Measurements from ENCODE around the gene CATSPERD.

CATSPERD gene

DNA sequence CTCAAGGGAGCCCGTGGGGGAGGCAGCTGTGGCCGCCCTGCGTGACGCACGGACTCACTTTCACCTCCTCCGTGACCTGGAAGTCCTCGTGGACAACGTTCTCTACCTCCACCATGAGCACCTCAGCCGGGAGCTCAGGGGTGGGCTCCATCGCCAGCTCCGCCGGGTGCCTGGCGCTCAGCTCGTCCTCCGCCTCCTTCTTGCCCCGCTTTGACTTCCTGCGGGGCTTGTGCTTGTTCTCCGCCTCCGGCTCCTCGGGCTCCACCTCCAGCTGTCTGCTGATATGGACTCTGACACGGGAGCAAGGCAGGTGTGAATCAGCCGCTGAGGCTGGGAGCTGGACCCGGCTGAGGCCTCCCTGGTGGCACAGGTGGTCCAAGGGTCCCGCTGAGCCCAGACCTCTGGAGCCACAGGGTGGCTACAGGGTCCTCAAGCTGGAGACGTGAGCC is 8.7 kb upstream of the CATSPERD start:
- TF ChIP-seq, protein P1, sequence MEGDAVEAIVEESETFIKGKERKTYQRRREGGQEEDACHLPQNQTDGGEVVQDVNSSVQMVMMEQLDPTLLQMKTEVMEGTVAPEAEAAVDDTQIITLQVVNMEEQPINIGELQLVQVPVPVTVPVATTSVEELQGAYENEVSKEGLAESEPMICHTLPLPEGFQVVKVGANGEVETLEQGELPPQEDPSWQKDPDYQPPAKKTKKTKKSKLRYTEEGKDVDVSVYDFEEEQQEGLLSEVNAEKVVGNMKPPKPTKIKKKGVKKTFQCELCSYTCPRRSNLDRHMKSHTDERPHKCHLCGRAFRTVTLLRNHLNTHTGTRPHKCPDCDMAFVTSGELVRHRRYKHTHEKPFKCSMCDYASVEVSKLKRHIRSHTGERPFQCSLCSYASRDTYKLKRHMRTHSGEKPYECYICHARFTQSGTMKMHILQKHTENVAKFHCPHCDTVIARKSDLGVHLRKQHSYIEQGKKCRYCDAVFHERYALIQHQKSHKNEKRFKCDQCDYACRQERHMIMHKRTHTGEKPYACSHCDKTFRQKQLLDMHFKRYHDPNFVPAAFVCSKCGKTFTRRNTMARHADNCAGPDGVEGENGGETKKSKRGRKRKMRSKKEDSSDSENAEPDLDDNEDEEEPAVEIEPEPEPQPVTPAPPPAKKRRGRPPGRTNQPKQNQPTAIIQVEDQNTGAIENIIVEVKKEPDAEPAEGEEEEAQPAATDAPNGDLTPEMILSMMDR (IDR thresholded peaks at IDR 0.05; ENCODE audit: low read depth, low read length, missing control alignments) = no peak
- Histone ChIP-seq H3K4me3 (ENCODE audit: low read depth, low read length) (no peak overlapping the region), H3K27ac (no peak overlapping the region), H3K36me3 (replicated peaks) (peaks cover 59% of the 10 kb centered on the region), H3K27me3 (replicated peaks) (no peaks in the 10 kb centered on the region)
- in situ Hi-C loops (cut with HindIII; ENCODE audit: low pct_ligation_motif_present, low sequenced_read_pairs) = no loop called here
- no peak for DNase-seq

DNA sequence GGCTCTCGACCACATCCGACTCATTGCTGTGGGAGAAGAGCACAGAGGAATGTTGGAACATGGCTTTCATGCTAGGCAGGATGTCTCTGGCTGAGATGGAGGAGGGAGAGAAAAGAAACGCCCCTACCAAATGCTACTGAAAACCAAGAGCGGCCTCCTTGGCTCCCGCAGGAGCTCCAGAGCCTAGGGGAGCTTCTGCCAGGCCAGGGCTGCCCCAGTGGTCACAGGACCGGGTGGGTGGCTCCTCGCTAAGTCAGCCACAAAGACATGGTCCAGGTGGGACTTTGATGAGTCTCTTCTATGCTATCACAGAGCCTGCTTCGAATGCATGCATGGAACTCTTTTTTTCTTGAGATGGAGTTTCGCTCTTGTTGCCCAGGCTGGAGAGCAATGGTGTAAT is 7.2 kb upstream of the CATSPERD start:
- TF ChIP-seq, protein P1 (IDR thresholded peaks at IDR 0.05; ENCODE audit: low read depth, low read length, missing control alignments) = no peak
- Histone ChIP-seq H3K27me3 (replicated peaks) (no peaks in the 10 kb centered on the region), H3K36me3 (replicated peaks) (peaks cover 45% of the 10 kb centered on the region), H3K4me3 (ENCODE audit: low read depth, low read length) (no peak overlapping the region), H3K27ac (no peak overlapping the region)
- DNase-seq = no peak
- in situ Hi-C loops (cut with HindIII; ENCODE audit: low pct_ligation_motif_present, low sequenced_read_pairs) = no loop called here

DNA sequence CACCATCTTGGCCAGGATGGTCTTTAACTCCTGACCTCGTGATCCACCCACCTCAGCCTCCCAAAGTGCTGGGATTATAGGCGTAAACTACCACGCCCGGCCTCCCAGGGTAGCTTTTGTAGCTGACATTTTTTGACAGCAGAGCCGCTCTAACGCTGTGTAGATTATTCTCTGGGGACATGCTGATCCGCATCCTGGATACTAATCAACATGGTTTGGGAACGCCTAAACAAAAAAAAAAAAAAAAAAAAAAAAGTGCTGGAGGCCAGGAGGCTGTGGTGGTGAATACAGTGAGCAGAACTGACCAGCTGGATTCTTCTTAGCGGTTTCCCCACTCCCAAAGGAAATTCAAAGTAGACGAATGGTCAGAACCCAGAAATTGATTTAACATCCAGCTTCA is 5.6 kb upstream of the CATSPERD start:
- in situ Hi-C loops (cut with HindIII; ENCODE audit: low pct_ligation_motif_present, low sequenced_read_pairs) = no loop called here
- Histone ChIP-seq H3K4me3 (ENCODE audit: low read depth, low read length) (no peak overlapping the region), H3K27ac (no peak overlapping the region), H3K36me3 (replicated peaks) (peaks cover 42% of the 10 kb centered on the region), H3K27me3 (replicated peaks) (no peaks in the 10 kb centered on the region)
- no peak for DNase-seq
- TF ChIP-seq, protein P1 (IDR thresholded peaks at IDR 0.05; ENCODE audit: low read depth, low read length, missing control alignments) = no peak

DNA sequence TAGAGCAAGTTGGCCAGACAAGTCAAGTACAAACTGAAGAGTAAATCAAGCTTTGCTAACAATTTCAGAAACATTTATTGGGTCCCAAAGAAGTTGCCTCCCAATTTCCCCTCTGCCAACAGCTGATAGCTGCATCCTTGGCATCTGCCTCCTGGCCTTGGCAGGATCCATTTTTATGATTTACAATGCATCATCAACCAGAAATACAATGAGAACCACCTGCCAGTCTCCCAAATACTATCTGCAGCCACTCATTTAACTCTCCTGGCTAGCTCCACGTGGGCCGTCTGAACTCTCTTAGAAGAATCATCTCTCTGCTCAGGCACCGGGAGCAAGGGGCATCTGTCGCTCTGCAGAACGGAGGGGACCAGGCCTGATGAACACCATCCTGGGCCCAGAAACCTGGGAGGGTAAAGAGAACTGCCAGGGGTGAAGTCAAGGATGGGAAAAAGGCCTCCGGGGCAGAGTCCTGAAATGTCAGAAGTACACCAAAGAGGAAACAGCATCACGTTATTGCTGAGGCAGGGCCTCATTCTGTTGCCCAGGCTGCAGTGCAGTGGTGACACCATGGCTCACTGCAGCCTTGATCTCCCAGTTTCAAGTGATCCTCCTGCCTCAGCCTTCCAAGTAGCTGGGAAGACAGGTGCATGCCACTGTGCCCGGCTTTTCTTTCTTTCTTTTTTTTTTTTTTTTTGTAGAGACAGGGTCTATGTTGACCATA is 3.1 kb upstream of the CATSPERD start:
- in situ Hi-C loops (cut with HindIII; ENCODE audit: low pct_ligation_motif_present, low sequenced_read_pairs) = no loop called here
- no peak for DNase-seq
- H3K27ac ChIP-seq = peak overlapping the region; percentile 90
- no peaks in the 10 kb centered on the region for H3K27me3 ChIP-seq (replicated peaks)
- no peak overlapping the region for H3K4me3 ChIP-seq (ENCODE audit: low read depth, low read length)
- H3K36me3 ChIP-seq (replicated peaks) = peaks cover 18% of the 10 kb centered on the region
- TF ChIP-seq, protein P1 (IDR thresholded peaks at IDR 0.05; ENCODE audit: low read depth, low read length, missing control alignments) = no peak

DNA sequence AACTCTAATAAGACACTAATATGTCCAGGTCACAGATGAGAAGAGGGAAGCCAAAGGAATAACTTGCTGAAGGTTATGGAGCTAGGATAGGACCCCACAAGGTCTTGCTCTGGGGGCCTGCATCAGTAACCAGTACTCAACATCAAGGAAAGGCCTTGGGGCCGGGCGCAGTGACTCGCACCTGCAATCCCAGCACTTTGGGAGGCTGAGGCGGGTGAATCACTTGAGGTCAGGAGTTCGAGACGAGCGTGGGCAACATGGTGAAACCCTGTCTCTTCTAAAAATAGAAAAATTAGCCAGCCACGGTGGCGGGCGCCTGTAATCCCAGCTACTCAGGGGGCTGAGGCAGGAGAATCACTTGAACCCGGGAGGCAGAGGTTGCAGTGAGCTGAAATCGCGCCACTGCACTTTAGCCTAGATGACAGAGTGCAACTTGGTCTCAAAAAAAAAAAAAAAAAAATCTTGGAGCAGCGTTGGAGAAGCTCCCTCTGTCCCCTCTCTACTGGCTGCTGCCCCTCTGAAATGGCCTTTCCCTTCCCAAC is 2.3 kb upstream of the CATSPERD start:
- in situ Hi-C loops (cut with HindIII; ENCODE audit: low pct_ligation_motif_present, low sequenced_read_pairs) = no loop called here
- peaks cover 11% of the 10 kb centered on the region for H3K36me3 ChIP-seq (replicated peaks)
- H3K27me3 ChIP-seq (replicated peaks) = no peaks in the 10 kb centered on the region
- peak overlapping the region; percentile 90 for H3K27ac ChIP-seq
- TF ChIP-seq, protein P1 (IDR thresholded peaks at IDR 0.05; ENCODE audit: low read depth, low read length, missing control alignments) = no peak
- DNase-seq = peak; percentile 62
- H3K4me3 ChIP-seq (ENCODE audit: low read depth, low read length) = peak overlapping the region; percentile 92

Data from brain microvascular endothelial cell (primary cell).